Measurements from ENCODE around the gene KCNIP4.

DNA sequence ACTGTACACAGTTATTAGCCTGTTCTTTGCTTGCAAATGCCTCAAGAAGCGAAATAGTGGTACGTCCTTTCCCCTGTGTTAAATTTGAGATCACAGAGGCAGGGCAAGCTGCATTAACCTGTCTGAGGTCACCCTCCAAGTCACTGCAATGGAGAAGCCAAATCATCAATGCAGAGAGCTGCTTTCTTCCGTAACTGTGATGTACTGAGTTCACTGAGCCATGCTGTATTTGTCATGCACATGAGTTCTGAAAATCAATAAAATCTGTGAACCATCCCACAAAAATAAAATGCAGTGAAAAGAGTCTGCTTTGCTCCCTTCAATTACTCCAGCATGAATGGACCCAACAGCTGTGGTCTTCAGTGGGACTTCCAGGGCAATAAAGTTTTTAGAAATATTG, 393.5 kb downstream of the KCNIP4 start:
- TF ChIP-seq, protein P1, sequence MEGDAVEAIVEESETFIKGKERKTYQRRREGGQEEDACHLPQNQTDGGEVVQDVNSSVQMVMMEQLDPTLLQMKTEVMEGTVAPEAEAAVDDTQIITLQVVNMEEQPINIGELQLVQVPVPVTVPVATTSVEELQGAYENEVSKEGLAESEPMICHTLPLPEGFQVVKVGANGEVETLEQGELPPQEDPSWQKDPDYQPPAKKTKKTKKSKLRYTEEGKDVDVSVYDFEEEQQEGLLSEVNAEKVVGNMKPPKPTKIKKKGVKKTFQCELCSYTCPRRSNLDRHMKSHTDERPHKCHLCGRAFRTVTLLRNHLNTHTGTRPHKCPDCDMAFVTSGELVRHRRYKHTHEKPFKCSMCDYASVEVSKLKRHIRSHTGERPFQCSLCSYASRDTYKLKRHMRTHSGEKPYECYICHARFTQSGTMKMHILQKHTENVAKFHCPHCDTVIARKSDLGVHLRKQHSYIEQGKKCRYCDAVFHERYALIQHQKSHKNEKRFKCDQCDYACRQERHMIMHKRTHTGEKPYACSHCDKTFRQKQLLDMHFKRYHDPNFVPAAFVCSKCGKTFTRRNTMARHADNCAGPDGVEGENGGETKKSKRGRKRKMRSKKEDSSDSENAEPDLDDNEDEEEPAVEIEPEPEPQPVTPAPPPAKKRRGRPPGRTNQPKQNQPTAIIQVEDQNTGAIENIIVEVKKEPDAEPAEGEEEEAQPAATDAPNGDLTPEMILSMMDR (IDR thresholded peaks at IDR 0.05), result no peak
- TF ChIP-seq POLR2A (IDR thresholded peaks at IDR 0.05), result no peak
